Measurements from ENCODE around the gene MTNR1A. TPM values are rescaled to one million over a fixed set of nuclear protein-coding genes. Genes with fewer than 3 reads are reported as not detected.

Gene MTNR1A
- total and polyA plus RNA-seq, 2 donors (not counting 3 experiments of a cell fraction or from before 2014, with no cell fraction given): not detected

- H4K20me1 ChIP-seq (replicated peaks; ENCODE audit: control insufficient read depth, extremely low read depth, insufficient read depth, low read length): no peaks in the 10 kb centered on the region
- ChIA-PET CTCF (no interaction called here), POLR2A (no interaction called here)
- dilution Hi-C loops (cut with MboI; ENCODE audit: extremely low pct_ligation_motif_present, low sequenced_read_pairs) (no loop called here), intact Hi-C loops (cut with micrococcal nuclease) (no loop called here)
- H3K27me3 ChIP-seq (ENCODE audit: control insufficient read depth in 2 of 2, insufficient read depth in 2 of 2, low read length in 2 of 2): no peaks in the 10 kb centered on the region
- no peak overlapping the region for H3K27ac ChIP-seq (ENCODE audit: insufficient read depth, low read depth, low read length)
- H3K4me3 ChIP-seq (replicated peaks in 1 of 3; ENCODE audit: insufficient read depth in 1 of 3, low read depth in 1 of 3, low read length in 3 of 3): no peak overlapping the region
- H3K4me2 ChIP-seq (ENCODE audit: insufficient read depth, low read length): no peak overlapping the region
- H3K9me3 ChIP-seq (replicated peaks; ENCODE audit: control insufficient read depth, insufficient read depth, low read length): no peaks in the 10 kb centered on the region
- no peaks in the 10 kb centered on the region for H3K36me3 ChIP-seq (ENCODE audit: control insufficient read depth in 2 of 2, extremely low read depth in 1 of 2, insufficient read depth in 2 of 2, low read length in 2 of 2)
- H3K4me1 ChIP-seq (ENCODE audit: control insufficient read depth, extremely low read depth, insufficient read depth, low read length): no peaks in the 10 kb centered on the region
- H3K9ac ChIP-seq (replicated peaks; ENCODE audit: extremely low read depth, insufficient read depth, low read length): no peak overlapping the region
- no peaks in the 10 kb centered on the region for H3K9me1 ChIP-seq (replicated peaks; ENCODE audit: control insufficient read depth, extremely low read depth, insufficient read depth, low read length)
- no peaks in the 10 kb centered on the region for H3K79me2 ChIP-seq (ENCODE audit: control insufficient read depth, insufficient read depth, low read length)
- DNase-seq (ENCODE audit: low read depth, low spot score): no peak
- no peak for FAIRE-seq
- TF ChIP-seq GATA2 (IDR thresholded peaks at IDR 0.05; ENCODE audit: insufficient read depth, insufficient read length, low read depth, low read length): no peak
- TF ChIP-seq EZH2 (IDR thresholded peaks at IDR 0.05; ENCODE audit: borderline replicate concordance, low read depth, low read length, severe bottlenecking): no peak
- TF ChIP-seq MAX (IDR thresholded peaks at IDR 0.05; ENCODE audit: insufficient read depth, insufficient read length): no peak
- TF ChIP-seq JUN (IDR thresholded peaks at IDR 0.05; ENCODE audit: borderline replicate concordance, insufficient read depth, insufficient read length, low read depth): no peak
- no peak for TF ChIP-seq POLR2A (IDR thresholded peaks at IDR 0.05; ENCODE audit: low read depth, low read length)
- no peak for TF ChIP-seq FOS (IDR thresholded peaks at IDR 0.05; ENCODE audit: borderline replicate concordance, insufficient read depth, low read length)
- no peak for TF ChIP-seq POLR2AphosphoS5 (IDR thresholded peaks at IDR 0.05; ENCODE audit: insufficient read depth, low read depth, low read length)
- no peak for TF ChIP-seq CTCF (IDR thresholded peaks at IDR 0.05; ENCODE audit: extremely low read depth in 1 of 2, insufficient read depth in 1 of 2, low read depth in 1 of 2, low read length in 2 of 2)
- no peak for TF ChIP-seq MYC (IDR thresholded peaks at IDR 0.05; ENCODE audit: low read depth, low read length)
- no TSS peak for BruUV-seq (replicated peaks)
- no peak overlapping the region for H2AFZ ChIP-seq (ENCODE audit: low read depth, low read length)
These were observed 5.3 kb upstream of the MTNR1A start for GRCh38 chr4:186560647-186561046.

All from endothelial cell of umbilical vein (primary cell).